Measurements from ENCODE around the gene EPN1. TPM values are rescaled to one million over a fixed set of nuclear protein-coding genes. Genes with fewer than 3 reads are reported as not detected.

Gene EPN1
- polyA plus RNA-seq, 1 of the 3 experiments (the other 2 are of a cell fraction): 134 TPM

GRCh38 chr19:55640577-55641425, 34.2 kb upstream of the EPN1 start, which contains the start of gene ZNF580 (continued):
- TF ChIP-seq ZBTB33 (IDR thresholded peaks at IDR 0.05; ENCODE audit: borderline replicate concordance, low read depth): no peak
- TF ChIP-seq USF2 (IDR thresholded peaks at IDR 0.05; ENCODE audit: borderline replicate concordance, low read depth, low read length): no peak
- TF ChIP-seq FOSL2 (IDR thresholded peaks at IDR 0.05; ENCODE audit: borderline replicate concordance, low read depth): no peak
- TF ChIP-seq USF1 (IDR thresholded peaks at IDR 0.05; ENCODE audit: borderline replicate concordance, low read depth): no peak

DNA sequence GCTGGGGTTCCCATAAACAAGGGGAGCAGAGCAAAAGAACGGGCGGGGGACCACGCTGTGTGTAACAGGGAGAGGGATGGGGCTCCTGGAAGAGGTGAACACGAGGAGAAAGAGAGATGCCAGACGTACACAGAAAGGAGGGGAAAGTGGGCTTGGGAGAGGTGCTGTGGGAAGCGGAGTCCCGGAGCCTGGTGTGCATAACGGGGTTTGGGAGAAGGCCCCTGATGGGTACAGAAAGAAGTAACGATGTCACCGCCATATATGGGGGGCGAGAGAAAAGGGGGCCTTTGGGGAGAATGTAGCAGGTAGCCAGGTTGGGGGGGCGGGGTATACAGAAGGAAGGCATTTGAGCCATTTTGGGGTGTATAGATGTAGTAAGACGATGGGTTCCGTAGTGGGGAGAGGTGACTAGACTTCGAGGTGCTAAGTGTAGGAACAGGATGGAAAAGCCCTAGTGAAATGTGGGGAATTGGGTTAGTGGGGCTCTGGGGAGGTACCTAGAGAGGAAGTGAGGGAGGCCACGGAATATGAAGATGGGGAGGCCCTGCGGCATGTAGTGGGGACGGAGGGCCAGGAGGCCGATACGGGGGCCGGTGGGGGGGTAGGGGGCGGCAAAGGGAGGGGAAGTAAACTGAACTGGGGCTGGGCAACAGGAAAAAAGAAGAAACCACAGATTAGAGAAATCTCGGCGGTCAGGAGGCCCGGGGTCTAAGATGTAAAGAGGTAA, 33.4 kb upstream of the EPN1 start:
- no peaks in the 10 kb centered on the region for H4K20me1 ChIP-seq (ENCODE audit: insufficient read depth)
- ChIA-PET CTCF (interaction anchor here (1.8 to 3.9 kb wide), 4 partner anchors 10 to 21 kb away, joined by 4 to 22 read pairs (median 8); partner anchors contain the start of gene U2AF2), POLR2A (no interaction called here)
- 4% methylated on average over 25 of the region's 25 CpGs for WGBS (ENCODE audit: low lambda C conversion rate)
- peaks cover 95% of the 10 kb centered on the region for H3K79me2 ChIP-seq (ENCODE audit: insufficient read depth)
- no peak overlapping the region for H2AFZ ChIP-seq (ENCODE audit: low read depth)
- DNase-seq: peak; percentile 45
- H3K4me3 ChIP-seq (ENCODE audit: low read depth in 2 of 2, low read length in 1 of 2): peak overlapping the region; percentile 53 to 81
- peaks cover 10 to 13% of the 10 kb centered on the region in 2 experiments for H3K36me3 ChIP-seq (replicated peaks in 1 of 2; ENCODE audit: control insufficient read depth in 1 of 2, insufficient read depth in 2 of 2, low read length in 1 of 2)
- H3K4me1 ChIP-seq (ENCODE audit: control insufficient read depth in 1 of 2, insufficient read depth in 2 of 2, low read depth in 1 of 2, low read length in 1 of 2): peaks cover 15 to 39% of the 10 kb centered on the region in 2 experiments; a peak in 1 of 4 replicates
- peak; percentile 30; the same call in 1 of the 2 replicates for TF ChIP-seq MXI1 (IDR thresholded peaks at IDR 0.05; ENCODE audit: low read depth, low read length)
- TF ChIP-seq, protein P1, sequence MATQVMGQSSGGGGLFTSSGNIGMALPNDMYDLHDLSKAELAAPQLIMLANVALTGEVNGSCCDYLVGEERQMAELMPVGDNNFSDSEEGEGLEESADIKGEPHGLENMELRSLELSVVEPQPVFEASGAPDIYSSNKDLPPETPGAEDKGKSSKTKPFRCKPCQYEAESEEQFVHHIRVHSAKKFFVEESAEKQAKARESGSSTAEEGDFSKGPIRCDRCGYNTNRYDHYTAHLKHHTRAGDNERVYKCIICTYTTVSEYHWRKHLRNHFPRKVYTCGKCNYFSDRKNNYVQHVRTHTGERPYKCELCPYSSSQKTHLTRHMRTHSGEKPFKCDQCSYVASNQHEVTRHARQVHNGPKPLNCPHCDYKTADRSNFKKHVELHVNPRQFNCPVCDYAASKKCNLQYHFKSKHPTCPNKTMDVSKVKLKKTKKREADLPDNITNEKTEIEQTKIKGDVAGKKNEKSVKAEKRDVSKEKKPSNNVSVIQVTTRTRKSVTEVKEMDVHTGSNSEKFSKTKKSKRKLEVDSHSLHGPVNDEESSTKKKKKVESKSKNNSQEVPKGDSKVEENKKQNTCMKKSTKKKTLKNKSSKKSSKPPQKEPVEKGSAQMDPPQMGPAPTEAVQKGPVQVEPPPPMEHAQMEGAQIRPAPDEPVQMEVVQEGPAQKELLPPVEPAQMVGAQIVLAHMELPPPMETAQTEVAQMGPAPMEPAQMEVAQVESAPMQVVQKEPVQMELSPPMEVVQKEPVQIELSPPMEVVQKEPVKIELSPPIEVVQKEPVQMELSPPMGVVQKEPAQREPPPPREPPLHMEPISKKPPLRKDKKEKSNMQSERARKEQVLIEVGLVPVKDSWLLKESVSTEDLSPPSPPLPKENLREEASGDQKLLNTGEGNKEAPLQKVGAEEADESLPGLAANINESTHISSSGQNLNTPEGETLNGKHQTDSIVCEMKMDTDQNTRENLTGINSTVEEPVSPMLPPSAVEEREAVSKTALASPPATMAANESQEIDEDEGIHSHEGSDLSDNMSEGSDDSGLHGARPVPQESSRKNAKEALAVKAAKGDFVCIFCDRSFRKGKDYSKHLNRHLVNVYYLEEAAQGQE (IDR thresholded peaks at IDR 0.05; ENCODE audit: low read depth, low read length): no peak
- TF ChIP-seq POLR2AphosphoS5 (IDR thresholded peaks at IDR 0.05; ENCODE audit: low read depth, low read length): 0 out of 2 replicates have a peak, but pooled peaks have one; percentile 12
- TF ChIP-seq IRF3 (IDR thresholded peaks at IDR 0.05; ENCODE audit: low read depth, low read length): no peak
- TF ChIP-seq, protein P2, sequence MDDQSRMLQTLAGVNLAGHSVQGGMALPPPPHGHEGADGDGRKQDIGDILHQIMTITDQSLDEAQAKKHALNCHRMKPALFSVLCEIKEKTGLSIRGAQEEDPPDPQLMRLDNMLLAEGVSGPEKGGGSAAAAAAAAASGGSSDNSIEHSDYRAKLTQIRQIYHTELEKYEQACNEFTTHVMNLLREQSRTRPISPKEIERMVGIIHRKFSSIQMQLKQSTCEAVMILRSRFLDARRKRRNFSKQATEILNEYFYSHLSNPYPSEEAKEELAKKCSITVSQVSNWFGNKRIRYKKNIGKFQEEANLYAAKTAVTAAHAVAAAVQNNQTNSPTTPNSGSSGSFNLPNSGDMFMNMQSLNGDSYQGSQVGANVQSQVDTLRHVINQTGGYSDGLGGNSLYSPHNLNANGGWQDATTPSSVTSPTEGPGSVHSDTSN (IDR thresholded peaks at IDR 0.05): peak; percentile 14
- no peaks in the 10 kb centered on the region for H3K9me2 ChIP-seq
- peak overlapping the region; percentile 86 for H3K9ac ChIP-seq
- peaks cover 33% of the 10 kb centered on the region for H3F3A ChIP-seq (replicated peaks; ENCODE audit: insufficient read depth)
- peak overlapping the region; percentile 95 for H3K4me2 ChIP-seq
- no peaks in the 10 kb centered on the region for H3K9me3 ChIP-seq
- H3K27ac ChIP-seq (ENCODE audit: low read depth in 2 of 2, low read length in 1 of 2): peak overlapping the region; percentile 85 to 88
- no peaks in the 10 kb centered on the region for H3K27me3 ChIP-seq (ENCODE audit: insufficient read depth)

All from SK-N-SH (cell line).